Cardiac atrium fibroblast (primary cell): Measurements from ENCODE around the gene GPR153. TPM values are rescaled to one million over a fixed set of nuclear protein-coding genes. Genes with fewer than 3 reads are reported as not detected.

Source experiments
- total RNA-seq: library from RNA; depleted of rRNA; stranded (reverse); fragments of >200 nt; gene quantifications from 2 replicates; pipeline ENCODE4 v1.2.3, GENCODE V29; 2015

Gene GPR153
- total RNA-seq = 7.9 and 9.2 TPM in 2 replicates

DNA sequence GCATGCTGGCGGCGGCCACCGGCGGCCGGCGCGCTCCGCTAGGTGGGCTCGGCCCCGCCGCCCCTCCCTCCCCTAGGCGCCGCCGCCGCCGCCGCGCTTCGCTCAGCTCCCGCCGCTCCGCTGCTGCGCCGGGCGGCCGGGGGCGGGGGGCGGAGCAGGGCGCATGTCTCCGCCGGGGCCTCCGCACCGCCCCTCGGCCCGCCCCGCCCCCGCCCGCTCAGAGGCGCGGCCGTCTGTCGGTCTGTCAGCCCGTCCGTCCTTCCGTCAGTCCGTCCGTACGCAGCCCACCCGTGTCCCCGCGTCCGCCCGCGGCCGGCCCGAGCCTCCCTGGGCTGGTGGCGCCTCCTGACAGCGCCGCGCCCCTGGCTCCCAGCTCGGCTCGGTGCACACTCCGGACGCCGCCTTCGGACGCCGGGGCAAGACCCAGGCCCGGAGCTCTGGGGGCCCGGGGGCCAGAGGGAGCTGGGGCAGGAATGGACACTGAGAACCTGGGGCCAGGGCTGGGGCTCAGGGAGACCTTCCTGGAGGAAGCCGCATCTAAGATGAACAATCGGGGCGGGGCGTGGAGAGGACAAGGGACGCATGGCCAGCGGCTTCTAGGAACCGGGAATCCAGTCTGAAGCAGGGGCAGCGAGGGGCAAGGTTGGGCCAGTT, at the start of gene GPR153:
Gene GPR153, minus strand, starts transcription at position 138 of the 654 bp plus-strand sequence. CDS start 6,193 bp downstream, outside the sequence.

GRCh38 chr1:6243993-6244392, 16.9 kb downstream of the GPR153 start, which contains the start of gene HES3:
HES3 (plus strand) TSS chr1:6244179; CDS start chr1:6244366, 187 bp downstream.

DNA sequence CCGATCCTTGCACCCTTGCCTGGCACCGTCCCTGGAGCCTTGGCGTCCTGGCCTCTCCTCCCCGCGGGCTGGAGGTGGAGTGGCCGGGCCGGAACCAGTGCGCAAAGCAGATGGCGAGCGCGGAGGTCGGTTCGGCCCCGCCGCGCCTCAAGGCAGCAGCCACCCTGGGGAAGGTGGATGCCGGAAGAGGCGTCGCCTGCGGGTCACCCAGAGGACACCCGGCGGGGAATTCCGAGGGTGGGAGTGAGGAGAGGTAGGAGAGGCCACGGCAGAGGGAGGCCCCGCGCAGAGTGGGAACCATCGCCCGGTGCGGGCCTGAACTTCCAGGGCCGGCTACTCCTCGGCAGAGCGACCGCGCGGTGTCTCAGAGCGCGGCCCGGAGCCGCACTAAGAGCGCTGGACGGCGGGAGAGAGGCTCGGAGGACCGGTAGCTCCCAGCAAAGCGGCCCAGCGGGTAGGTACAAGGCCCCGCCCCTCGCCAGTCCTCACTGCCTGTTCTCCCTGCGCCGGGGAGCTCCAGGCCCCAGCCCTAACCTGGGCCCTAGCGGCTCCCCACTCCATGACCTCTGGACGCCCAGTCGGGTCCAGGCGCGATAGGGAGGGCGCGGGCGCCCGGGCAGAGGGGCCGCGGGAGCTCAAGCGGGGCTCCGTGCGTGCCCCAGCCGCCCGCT, 54.9 kb downstream of the GPR153 start, which contains the start of gene RNF207:
Gene RNF207, plus strand, starts transcription at position 271 of the 671 bp plus-strand sequence. CDS start 417 bp downstream, outside the sequence.

GRCh38 chr1:6199298-6200187, 61.4 kb downstream of the GPR153 start, which contains the start of gene RPL22:
RPL22 (minus strand) TSS chr1:6199595; CDS start chr1:6199573, 22 bp downstream.

Other genes with a start within 250 kb of the GPR153 start
- gene KCNAB2, start 215.2 kb downstream of the GPR153 start, total RNA-seq = 4.4 and 6.3 TPM in 2 replicates
- 0.16 TPM in 1 of 2 replicates, not detected in the other for gene CHD5, start 80.8 kb downstream of the GPR153 start, total RNA-seq
- gene RPL22, start 61.5 kb downstream of the GPR153 start, total RNA-seq = 134 and 153 TPM in 2 replicates
- 1.8 and 4.2 TPM in 2 replicates for gene RNF207, start 55.0 kb downstream of the GPR153 start, total RNA-seq
- gene ICMT, start 25.1 kb downstream of the GPR153 start, total RNA-seq = 58.9 and 64.5 TPM in 2 replicates
- not detected in 2 replicates for gene HES3, start 16.9 kb downstream of the GPR153 start, total RNA-seq
- 27.8 and 37.9 TPM in 2 replicates for gene ACOT7, start 132.7 kb upstream of the GPR153 start, total RNA-seq
- gene HES2, start 158.8 kb upstream of the GPR153 start, total RNA-seq = 0.49 and 3.1 TPM in 2 replicates
- 0.18 TPM in 1 of 2 replicates, not detected in the other for gene ESPN, start 163.7 kb upstream of the GPR153 start, total RNA-seq
- 5.1 and 5.7 TPM in 2 replicates for gene TNFRSF25, start 205.1 kb upstream of the GPR153 start, total RNA-seq
- 7.8 and 9.2 TPM in 2 replicates for gene PLEKHG5, start 230.6 kb upstream of the GPR153 start, total RNA-seq